Measurements from ENCODE around the gene GABRB1.

DNA sequence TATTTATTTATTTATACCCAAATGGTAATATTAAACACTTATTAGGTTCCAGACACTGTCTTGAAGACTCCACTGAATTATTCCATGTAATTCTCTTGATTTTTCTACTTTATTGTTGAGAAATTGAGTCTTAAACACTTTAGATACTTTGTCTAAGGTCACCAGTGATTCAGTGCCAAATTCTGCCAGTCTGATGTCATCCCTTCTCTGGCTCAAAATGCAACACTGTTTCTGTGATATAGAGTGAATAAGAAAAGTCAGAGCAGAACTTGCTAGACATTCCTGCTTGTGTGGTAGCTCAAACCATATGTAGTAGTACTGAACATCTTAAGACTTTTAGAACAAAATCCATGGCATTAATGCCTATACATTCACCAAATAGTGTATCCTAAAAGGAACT lies 164.3 kb downstream of the GABRB1 start:
- TF ChIP-seq CTCF (IDR thresholded peaks at IDR 0.05; ENCODE audit: low read length) (no peak), EZH2 (optimal IDR thresholded peaks at IDR 0.05; ENCODE audit: low read depth, low read length) (no peak), EZH2phosphoT487 (IDR thresholded peaks at IDR 0.05; ENCODE audit: low read length) (no peak)
